NOMO-1 treated with dmso at 0.1 percent for 144 hours (cell line): ENCODE measurements around the gene NFILZ.
A peak's percentile ranks its signal among the peaks of the same experiment; 100 is the strongest.

ENCODE experiments used
- DNase-seq: peaks from one replicate; lab custom pipeline; 2025; ENCODE audit not compliant: unreplicated experiment; lab: John Stamatoyannopoulos, UW

Gene NFILZ

GRCh38 chr19:8629996-8630683 lies at the start of gene NFILZ:
TSS of gene NFILZ (plus strand) at chr19:8630633. CDS start at chr19:8676766, 46,133 bp downstream.
- no peak for DNase-seq

- DNase-seq, result peak; percentile 40
These were observed 49.6 kb upstream of the NFILZ start for GRCh38 chr19:8580710-8581281.

- no peak for DNase-seq
These were observed 45.2 kb upstream of the NFILZ start for GRCh38 chr19:8584965-8585893.

GRCh38 chr19:8585894-8586750 lies 44.3 kb upstream of the NFILZ start:
- no peak for DNase-seq

- DNase-seq, result no peak
These were observed 41.2 kb upstream of the NFILZ start for GRCh38 chr19:8589177-8589714.

- no peak for DNase-seq
These were observed 38.0 kb upstream of the NFILZ start for GRCh38 chr19:8592231-8593009.

GRCh38 chr19:8593931-8594330 lies 36.5 kb upstream of the NFILZ start:
- no peak for DNase-seq

- no peak for DNase-seq
These were observed 34.8 kb upstream of the NFILZ start for GRCh38 chr19:8595651-8596050.

- no peak for DNase-seq
These were observed 34.3 kb upstream of the NFILZ start for GRCh38 chr19:8596168-8596567.

- DNase-seq, result no peak
These were observed 30.4 kb upstream of the NFILZ start for GRCh38 chr19:8600064-8600463.

- no peak for DNase-seq
These were observed 29.6 kb upstream of the NFILZ start for GRCh38 chr19:8600816-8601215.

GRCh38 chr19:8601796-8602195 lies 28.6 kb upstream of the NFILZ start:
- DNase-seq, result no peak

- no peak for DNase-seq
These were observed 24.9 kb upstream of the NFILZ start for GRCh38 chr19:8605514-8605913.

- DNase-seq, result no peak
These were observed 23.0 kb upstream of the NFILZ start for GRCh38 chr19:8607386-8607785.

GRCh38 chr19:8608941-8609278 lies 21.5 kb upstream of the NFILZ start:
- no peak for DNase-seq

- no peak for DNase-seq
These were observed 21.0 kb upstream of the NFILZ start for GRCh38 chr19:8609279-8610040.

- no peak for DNase-seq
These were observed 20.1 kb upstream of the NFILZ start, which contains the start of gene ADAMTS10 for GRCh38 chr19:8610041-8610935. TSS of gene ADAMTS10 (minus strand) at chr19:8610715. CDS start at chr19:8605710, 5,005 bp downstream.

GRCh38 chr19:8610936-8611300 lies 19.5 kb upstream of the NFILZ start:
- no peak for DNase-seq
